ENCODE data around the gene SETDB1.

SETDB1 gene

GRCh38 chr1:150931773-150932172 is 5.6 kb downstream of the SETDB1 start:
- no peak for DNase-seq (ENCODE audit: low read depth)

- DNase-seq (ENCODE audit: low read depth), result no peak
These were observed 18.7 kb downstream of the SETDB1 start for GRCh38 chr1:150944856-150945255.

GRCh38 chr1:150954708-150955107 is 28.5 kb downstream of the SETDB1 start:
- no peak for DNase-seq (ENCODE audit: low read depth)

GRCh38 chr1:150955280-150955679 is 29.1 kb downstream of the SETDB1 start:
- no peak for DNase-seq (ENCODE audit: low read depth)

- no peak for DNase-seq (ENCODE audit: low read depth)
These were observed 31.5 kb downstream of the SETDB1 start for GRCh38 chr1:150957666-150958065.

- DNase-seq (ENCODE audit: low read depth), result no peak
These were observed 34.5 kb downstream of the SETDB1 start for GRCh38 chr1:150960646-150961045.

- no peak for DNase-seq (ENCODE audit: low read depth)
These were observed 35.6 kb downstream of the SETDB1 start for GRCh38 chr1:150961756-150962155.

- no peak for DNase-seq (ENCODE audit: low read depth)
These were observed 37.4 kb downstream of the SETDB1 start for GRCh38 chr1:150963321-150964163.

- DNase-seq (ENCODE audit: low read depth), result no peak
These were observed 38.0 kb downstream of the SETDB1 start for GRCh38 chr1:150964164-150964489.

GRCh38 chr1:150965605-150966004 is 39.4 kb downstream of the SETDB1 start:
- DNase-seq (ENCODE audit: low read depth), result no peak

- no peak for DNase-seq (ENCODE audit: low read depth)
These were observed 39.8 kb downstream of the SETDB1 start for GRCh38 chr1:150966011-150966410.

- DNase-seq (ENCODE audit: low read depth), result no peak
These were observed 41.8 kb downstream of the SETDB1 start for GRCh38 chr1:150967936-150968335.

GRCh38 chr1:150968491-150968890 is 42.3 kb downstream of the SETDB1 start:
- DNase-seq (ENCODE audit: low read depth), result no peak

GRCh38 chr1:150969626-150970025 is 43.5 kb downstream of the SETDB1 start:
- DNase-seq (ENCODE audit: low read depth), result no peak

GRCh38 chr1:150970808-150971582 is 44.8 kb downstream of the SETDB1 start:
- no peak for DNase-seq (ENCODE audit: low read depth)

- DNase-seq (ENCODE audit: low read depth), result peak; percentile 17
These were observed 45.6 kb downstream of the SETDB1 start for GRCh38 chr1:150971583-150972416.

GRCh38 chr1:150972417-150972940 is 46.3 kb downstream of the SETDB1 start:
- DNase-seq (ENCODE audit: low read depth), result no peak

- DNase-seq (ENCODE audit: low read depth), result peak; percentile 23
These were observed 47.2 kb downstream of the SETDB1 start for GRCh38 chr1:150973258-150973835.

GRCh38 chr1:150973836-150974579 is 47.8 kb downstream of the SETDB1 start:
- peak; percentile 29 for DNase-seq (ENCODE audit: low read depth)

GRCh38 chr1:150974580-150975478 is 48.7 kb downstream of the SETDB1 start, which contains the start of gene CERS2:
Gene CERS2, minus strand, starts transcription at chr1:150974835. Its CDS starts 5,745 bp downstream, at chr1:150969090.
- peak; percentile 69 for DNase-seq (ENCODE audit: low read depth)
